NB4 (cell line): ENCODE data around the gene TGIF1.
"Not testable (repeated sequence)": the region's sequence is repeated elsewhere in the genome, so short reads cannot be mapped to it uniquely, and the experiment has no call there.

Experiments
- CTCF ChIP-seq: IDR thresholded peaks from one replicate; pipeline ENCODE4 v1.5.1; 2012; ENCODE audit warnings: low read depth, low read length
- MAX ChIP-seq: IDR thresholded peaks from 2 replicates; pipeline ENCODE4 v1.6.1; 2011; ENCODE audit warnings: low read depth, low read length
- POLR2A ChIP-seq: IDR thresholded peaks from 2 replicates; pipeline ENCODE4 v1.6.1; 2011; ENCODE audit warnings: mild to moderate bottlenecking; ENCODE audit not compliant: insufficient read length; ENCODE audit errors: extremely low read depth

- not testable (repeated sequence) for TF ChIP-seq POLR2A, CTCF, MAX
Observed at GRCh38 chr18:3472121-3472520, 22.1 kb downstream of the TGIF1 start.
